Type B pancreatic cell (in vitro differentiated cells): ENCODE measurements around the gene WFDC2. TPM values are rescaled to one million over a fixed set of nuclear protein-coding genes. Genes with fewer than 3 reads are reported as not detected.
"Not testable (repeated sequence)": the region's sequence is repeated elsewhere in the genome, so short reads cannot be mapped to it uniquely, and the experiment has no call there.

Source experiments
- DNase-seq: peaks from one replicate; pipeline ENCODE4 v3.0.0; 2021; ENCODE audit warnings: mixed read lengths; ENCODE audit not compliant: unreplicated experiment; ENCODE audit errors: extremely low spot score
- H3K27ac Mint-ChIP-seq: 2 replicates; pipeline ENCODE4 v1.8.0; 2021; ENCODE audit warnings: mild to moderate bottlenecking, mixed read lengths
- H3K27me3 Mint-ChIP-seq: 2 replicates; pipeline ENCODE4 v1.8.0; 2021; ENCODE audit warnings: mixed read lengths
- H3K36me3 Mint-ChIP-seq: 2 replicates; pipeline ENCODE4 v1.8.0; 2021; ENCODE audit warnings: mixed read lengths
- H3K4me1 Mint-ChIP-seq: one replicate; pipeline ENCODE4 v1.8.0; 2021; ENCODE audit warnings: mixed read lengths; ENCODE audit not compliant: unreplicated experiment
- H3K4me3 Mint-ChIP-seq: 2 replicates; pipeline ENCODE4 v1.8.0; 2021; ENCODE audit warnings: mild to moderate bottlenecking, mixed read lengths
- H3K9me3 Mint-ChIP-seq: 2 replicates; pipeline ENCODE4 v1.8.0; 2021; ENCODE audit warnings: mixed read lengths
- total RNA-seq: library from RNA; stranded (reverse); gene quantifications from 2 replicates; pipeline ENCODE4 v1.2.1, GENCODE V29; 2021; ENCODE audit warnings: low replicate concordance
- TF ChIP-seq, protein P1 (sequence below): fragments of 200-600 bp; sonication (generic); conservative IDR thresholded peaks from 2 replicates; pipeline ENCODE4 v1.5.0; 2021; ENCODE audit warnings: antibody characterized with exemption, mild to moderate bottlenecking

Gene WFDC2
- total RNA-seq, 1 donor from 2014 or later, result 64.4 TPM

DNA sequence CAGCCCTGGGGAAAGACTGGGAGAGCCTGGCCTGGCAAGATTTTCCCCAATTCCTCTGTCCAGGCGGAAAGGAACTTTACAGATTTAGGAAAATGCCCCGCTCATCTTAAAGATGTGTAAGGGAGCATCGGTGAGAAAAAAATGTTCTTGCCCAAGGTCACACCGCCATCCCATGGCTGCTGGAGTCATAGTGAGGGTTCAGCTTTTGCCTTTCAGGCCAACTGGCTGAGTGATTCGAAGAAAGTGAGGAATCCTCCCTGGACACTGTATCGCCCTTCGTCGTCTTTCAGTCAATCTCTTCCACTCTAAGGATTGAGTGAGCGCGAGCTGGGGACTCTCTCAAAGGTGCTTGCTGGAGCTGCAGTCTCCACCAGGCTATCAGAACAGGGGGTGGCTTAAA lies 1.4 kb downstream of the WFDC2 start:
- H3K9me3 Mint-ChIP-seq, result no peaks in the 10 kb centered on the region

DNA sequence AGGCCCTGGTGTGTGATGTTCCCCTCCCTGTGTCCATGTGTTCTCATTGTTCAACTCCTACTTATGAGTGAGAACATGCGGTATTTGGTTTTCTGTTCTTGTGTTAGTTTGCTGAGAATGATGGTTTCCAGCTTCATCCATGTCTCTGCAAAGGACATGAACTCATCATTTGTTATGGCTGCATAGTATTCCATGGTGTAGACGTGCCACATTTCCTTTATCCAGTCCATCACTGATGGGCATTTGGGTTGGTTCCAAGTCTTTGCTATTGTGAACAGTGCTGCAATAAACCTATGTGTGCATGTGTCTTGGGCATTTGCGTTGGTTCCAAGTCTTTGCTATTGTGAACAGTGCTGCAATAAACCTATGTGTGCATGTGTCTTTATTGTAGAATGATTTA lies 2.7 kb downstream of the WFDC2 start:
- H3K4me1 Mint-ChIP-seq, H3K4me3 Mint-ChIP-seq, DNase-seq, H3K9me3 Mint-ChIP-seq, H3K27ac Mint-ChIP-seq: not testable (repeated sequence)
- Mint-ChIP-seq H3K36me3 (peaks cover 11% of the 10 kb centered on the region), H3K27me3 (peaks cover 28% of the 10 kb centered on the region)

More for the DNA sequence above, 1.4 kb downstream of the WFDC2 start:
- Mint-ChIP-seq H3K4me1 (peaks cover 6% of the 10 kb centered on the region), H3K27ac (peak overlapping the region; percentile 74), H3K4me3 (peak overlapping the region; percentile 87), H3K36me3 (peaks cover 11% of the 10 kb centered on the region), H3K27me3 (peaks cover 29% of the 10 kb centered on the region)
- DNase-seq, result no peak
- TF ChIP-seq, protein P1, sequence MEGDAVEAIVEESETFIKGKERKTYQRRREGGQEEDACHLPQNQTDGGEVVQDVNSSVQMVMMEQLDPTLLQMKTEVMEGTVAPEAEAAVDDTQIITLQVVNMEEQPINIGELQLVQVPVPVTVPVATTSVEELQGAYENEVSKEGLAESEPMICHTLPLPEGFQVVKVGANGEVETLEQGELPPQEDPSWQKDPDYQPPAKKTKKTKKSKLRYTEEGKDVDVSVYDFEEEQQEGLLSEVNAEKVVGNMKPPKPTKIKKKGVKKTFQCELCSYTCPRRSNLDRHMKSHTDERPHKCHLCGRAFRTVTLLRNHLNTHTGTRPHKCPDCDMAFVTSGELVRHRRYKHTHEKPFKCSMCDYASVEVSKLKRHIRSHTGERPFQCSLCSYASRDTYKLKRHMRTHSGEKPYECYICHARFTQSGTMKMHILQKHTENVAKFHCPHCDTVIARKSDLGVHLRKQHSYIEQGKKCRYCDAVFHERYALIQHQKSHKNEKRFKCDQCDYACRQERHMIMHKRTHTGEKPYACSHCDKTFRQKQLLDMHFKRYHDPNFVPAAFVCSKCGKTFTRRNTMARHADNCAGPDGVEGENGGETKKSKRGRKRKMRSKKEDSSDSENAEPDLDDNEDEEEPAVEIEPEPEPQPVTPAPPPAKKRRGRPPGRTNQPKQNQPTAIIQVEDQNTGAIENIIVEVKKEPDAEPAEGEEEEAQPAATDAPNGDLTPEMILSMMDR, result peak; percentile 24

DNA sequence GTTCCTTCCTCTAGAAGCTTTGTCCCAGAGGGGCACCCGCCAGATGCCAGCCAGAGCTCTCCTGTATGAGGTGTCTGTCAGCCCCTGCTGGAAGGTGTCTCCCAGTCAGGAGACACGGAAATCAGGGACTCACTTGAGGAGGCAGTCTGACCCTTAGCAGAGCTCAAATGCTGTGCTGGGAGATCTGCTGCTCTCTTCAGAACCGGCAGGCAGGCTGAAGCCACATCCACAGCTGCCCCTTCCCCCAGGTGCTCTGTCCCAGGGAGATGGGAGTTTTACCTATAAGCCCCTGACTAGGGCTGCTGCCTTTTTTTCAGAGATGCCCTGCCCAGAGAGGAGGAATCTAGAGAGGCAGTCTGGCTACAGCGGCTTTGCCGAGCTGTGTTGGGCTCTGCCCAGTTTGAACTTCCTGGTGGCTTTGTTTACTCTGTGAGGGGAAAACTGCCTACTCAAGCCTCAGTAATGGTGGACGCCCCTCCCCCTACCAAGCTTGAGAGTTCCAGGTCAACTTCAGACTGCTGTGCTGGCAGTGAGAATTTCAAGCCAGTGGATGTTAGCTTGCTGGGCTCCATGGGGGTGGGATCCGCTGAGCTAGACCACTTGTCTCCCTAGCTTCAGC lies 8.1 kb downstream of the WFDC2 start:
- not testable (repeated sequence) for DNase-seq, H3K36me3 Mint-ChIP-seq, H3K4me3 Mint-ChIP-seq, H3K27ac Mint-ChIP-seq, H3K9me3 Mint-ChIP-seq, H3K4me1 Mint-ChIP-seq
- peaks cover 10% of the 10 kb centered on the region for H3K27me3 Mint-ChIP-seq

GRCh38 chr20:45479822-45480221 lies 10.3 kb downstream of the WFDC2 start:
- no peaks in the 10 kb centered on the region for H3K36me3 Mint-ChIP-seq
- no peak overlapping the region for H3K4me3 Mint-ChIP-seq
- no peaks in the 10 kb centered on the region for H3K9me3 Mint-ChIP-seq
- peaks cover 3% of the 10 kb centered on the region for H3K27me3 Mint-ChIP-seq
- TF ChIP-seq, protein P1, result no peak
- no peak overlapping the region for H3K27ac Mint-ChIP-seq
- no peak for DNase-seq
- no peaks in the 10 kb centered on the region for H3K4me1 Mint-ChIP-seq

DNA sequence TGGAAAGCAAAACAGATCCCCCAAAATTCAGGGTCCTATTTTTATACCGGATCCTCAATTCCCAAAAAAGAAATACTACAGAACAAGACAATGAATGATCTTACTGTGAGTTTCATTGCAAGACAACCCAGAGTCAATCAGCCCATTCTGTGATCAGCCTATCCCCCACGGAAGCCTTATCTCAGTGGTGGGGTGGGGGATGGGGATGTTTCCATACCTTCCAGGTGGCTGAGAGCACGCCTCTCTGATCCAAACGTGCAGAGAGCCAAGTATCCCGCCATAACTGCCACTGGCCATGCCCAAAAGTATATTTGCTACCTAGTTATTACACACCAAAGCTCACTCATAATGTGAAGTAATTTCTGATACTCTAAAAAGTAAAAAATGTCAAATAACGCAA lies 15.1 kb downstream of the WFDC2 start:
- Mint-ChIP-seq H3K4me1 (no peaks in the 10 kb centered on the region), H3K27ac (no peak overlapping the region), H3K27me3 (peaks cover 3% of the 10 kb centered on the region), H3K9me3 (no peaks in the 10 kb centered on the region), H3K4me3 (no peak overlapping the region), H3K36me3 (no peaks in the 10 kb centered on the region)
- DNase-seq, result no peak
- TF ChIP-seq, protein P1, result no peak

DNA sequence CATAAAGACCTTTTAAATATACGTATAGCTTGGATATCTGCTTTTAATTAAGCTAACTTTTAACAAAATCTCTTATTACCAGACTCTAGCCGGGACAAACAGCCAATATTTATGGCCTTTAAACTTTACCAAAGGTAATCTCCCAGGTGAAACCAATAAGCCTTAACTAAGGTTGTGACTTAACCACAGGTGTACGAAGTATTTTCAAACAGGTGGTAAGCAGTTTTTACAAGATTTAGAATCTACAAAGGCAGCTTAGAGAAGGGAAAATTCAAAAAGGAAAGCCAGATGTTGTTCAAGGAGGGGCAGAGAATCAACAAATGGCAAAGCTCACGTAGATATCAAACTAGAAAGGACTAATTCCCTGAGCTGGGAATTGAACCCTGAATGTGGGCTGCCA lies 15.8 kb downstream of the WFDC2 start:
- no peaks in the 10 kb centered on the region for H3K36me3 Mint-ChIP-seq
- no peaks in the 10 kb centered on the region for H3K9me3 Mint-ChIP-seq
- no peak overlapping the region for H3K27ac Mint-ChIP-seq
- no peak overlapping the region for H3K4me3 Mint-ChIP-seq
- TF ChIP-seq, protein P1, result no peak
- H3K27me3 Mint-ChIP-seq, result peaks cover 3% of the 10 kb centered on the region
- no peak for DNase-seq
- no peaks in the 10 kb centered on the region for H3K4me1 Mint-ChIP-seq

- no peak for DNase-seq
- no peak overlapping the region for H3K4me3 Mint-ChIP-seq
- TF ChIP-seq, protein P1, result peak; percentile 67
- no peaks in the 10 kb centered on the region for H3K4me1 Mint-ChIP-seq
- peaks cover 4% of the 10 kb centered on the region for H3K27me3 Mint-ChIP-seq
- no peaks in the 10 kb centered on the region for H3K36me3 Mint-ChIP-seq
- H3K27ac Mint-ChIP-seq, result no peak overlapping the region
- no peaks in the 10 kb centered on the region for H3K9me3 Mint-ChIP-seq
Measured at GRCh38 chr20:45487231-45487635, 17.7 kb downstream of the WFDC2 start.
